ENCODE data around the gene MACROD2.

Gene MACROD2

GRCh38 chr20:14935285-14935684, 940.0 kb downstream of the MACROD2 start:
- ChIA-PET POLR2A (ENCODE audit: low non-redundant PET) (no interaction called here), CTCF (no interaction called here)
- no peak overlapping the region for H3K27ac ChIP-seq
- DNase-seq (ENCODE audit: low spot score) = no peak
- no peak for TF ChIP-seq CTCF (conservative IDR thresholded peaks at IDR 0.05; ENCODE audit: low read depth)

GRCh38 chr20:14937021-14937420, 941.7 kb downstream of the MACROD2 start:
- DNase-seq (ENCODE audit: low spot score) = no peak
- H3K27ac ChIP-seq = no peak overlapping the region
- POLR2A ChIA-PET (ENCODE audit: low non-redundant PET) = no interaction called here
- CTCF ChIA-PET = no interaction called here
- no peak for TF ChIP-seq CTCF (conservative IDR thresholded peaks at IDR 0.05; ENCODE audit: low read depth)

- H3K27ac ChIP-seq = no peak overlapping the region
- POLR2A ChIA-PET (ENCODE audit: low non-redundant PET) = no interaction called here
- no peak for TF ChIP-seq CTCF (conservative IDR thresholded peaks at IDR 0.05; ENCODE audit: low read depth)
- no peak for DNase-seq (ENCODE audit: low spot score)
- CTCF ChIA-PET = no interaction called here
Observed at GRCh38 chr20:14937846-14938245, 942.5 kb downstream of the MACROD2 start.

GRCh38 chr20:14947536-14947935, 952.2 kb downstream of the MACROD2 start:
- DNase-seq (ENCODE audit: low spot score) = no peak
- CTCF ChIA-PET = interaction anchor here (0.7 to 1.3 kb wide), 2 partner anchors 610 to 619 kb away, joined by 3 read pairs; partner anchors contain the start of gene FLRT3
- TF ChIP-seq CTCF (conservative IDR thresholded peaks at IDR 0.05; ENCODE audit: low read depth) = no peak
- POLR2A ChIA-PET (ENCODE audit: low non-redundant PET) = no interaction called here
- no peak overlapping the region for H3K27ac ChIP-seq

- H3K27ac ChIP-seq = no peak overlapping the region
- no peak for TF ChIP-seq CTCF (conservative IDR thresholded peaks at IDR 0.05; ENCODE audit: low read depth)
- ChIA-PET CTCF (interaction anchor here (0.7 to 1.3 kb wide), 2 partner anchors 611 to 619 kb away, joined by 3 read pairs; partner anchors contain the start of gene FLRT3), POLR2A (ENCODE audit: low non-redundant PET) (no interaction called here)
- no peak for DNase-seq (ENCODE audit: low spot score)
Observed at GRCh38 chr20:14947946-14948345, 952.6 kb downstream of the MACROD2 start.

GRCh38 chr20:14948416-14948815, 953.1 kb downstream of the MACROD2 start:
- no peak overlapping the region for H3K27ac ChIP-seq
- POLR2A ChIA-PET (ENCODE audit: low non-redundant PET) = no interaction called here
- CTCF ChIA-PET = interaction anchor here (0.7 to 1.3 kb wide), 2 partner anchors 611 to 620 kb away, joined by 3 read pairs; partner anchors contain the start of gene FLRT3
- no peak for TF ChIP-seq CTCF (conservative IDR thresholded peaks at IDR 0.05; ENCODE audit: low read depth)
- no peak for DNase-seq (ENCODE audit: low spot score)

GRCh38 chr20:14950633-14951032, 955.3 kb downstream of the MACROD2 start:
- H3K27ac ChIP-seq = no peak overlapping the region
- no peak for DNase-seq (ENCODE audit: low spot score)
- ChIA-PET CTCF (no interaction called here), POLR2A (ENCODE audit: low non-redundant PET) (no interaction called here)
- TF ChIP-seq CTCF (conservative IDR thresholded peaks at IDR 0.05; ENCODE audit: low read depth) = no peak
